Measurements from ENCODE around the gene CACNA1H.
"Not testable (repeated sequence)": the region's sequence is repeated elsewhere in the genome, so short reads cannot be mapped to it uniquely, and the experiment has no call there.

Gene CACNA1H

DNA sequence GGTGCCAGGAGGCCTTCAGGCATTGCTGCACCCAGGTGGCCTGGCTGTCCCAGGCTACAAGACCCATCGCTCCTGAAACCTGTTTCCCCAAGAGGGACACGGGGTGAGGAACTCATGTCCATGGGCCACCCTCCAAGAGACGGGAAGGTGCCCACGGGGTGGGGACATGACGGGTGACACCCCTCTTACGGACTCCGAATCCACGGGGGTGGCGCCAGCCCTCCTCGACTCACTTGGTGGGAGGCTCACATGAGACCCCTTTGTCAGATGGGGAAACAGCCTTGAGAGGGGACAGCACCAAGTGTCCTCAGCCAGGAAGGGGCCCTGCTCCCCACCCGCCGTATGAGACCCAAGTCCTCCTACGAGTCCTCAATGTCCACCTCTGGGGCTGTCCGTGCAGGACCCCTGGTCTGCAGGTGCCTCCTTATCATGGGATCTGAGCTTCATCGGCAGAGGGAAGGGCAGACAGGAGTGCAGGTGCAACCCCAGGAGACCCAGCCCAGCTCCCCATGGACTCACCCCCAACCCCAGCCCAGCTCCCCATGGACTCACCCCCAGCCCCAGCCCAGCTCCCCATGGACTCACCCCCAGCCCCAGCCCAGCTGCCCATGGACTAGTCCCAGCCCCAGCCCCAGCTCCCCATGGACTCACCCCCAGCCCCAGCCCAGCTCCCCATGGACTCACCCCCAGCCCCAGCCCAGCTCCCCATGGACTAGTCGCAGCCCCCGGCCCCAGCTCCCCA is 77.7 kb downstream of the CACNA1H start:
- not testable (repeated sequence) for DNase-seq

- not testable (repeated sequence) for DNase-seq
Observed at GRCh38 chr16:1231301-1231700, 78.4 kb downstream of the CACNA1H start.

GRCh38 chr16:1232049-1232748 is 79.3 kb downstream of the CACNA1H start:
- not testable (repeated sequence) for DNase-seq

- not testable (repeated sequence) for DNase-seq
Observed at GRCh38 chr16:1236659-1237058, 83.8 kb downstream of the CACNA1H start.

- no peak for DNase-seq
Observed at GRCh38 chr16:1237990-1238389, 85.1 kb downstream of the CACNA1H start.

- DNase-seq, result not testable (repeated sequence)
Observed at GRCh38 chr16:1238909-1239308, 86.0 kb downstream of the CACNA1H start.

GRCh38 chr16:1239575-1239974 is 86.7 kb downstream of the CACNA1H start:
- DNase-seq, result not testable (repeated sequence)

GRCh38 chr16:1240436-1240835 is 87.5 kb downstream of the CACNA1H start, which contains the start of gene TPSAB1:
Gene TPSAB1, plus strand, starts transcription at chr16:1240705. Its CDS starts 234 bp downstream, at chr16:1240939.
- not testable (repeated sequence) for DNase-seq

DNA sequence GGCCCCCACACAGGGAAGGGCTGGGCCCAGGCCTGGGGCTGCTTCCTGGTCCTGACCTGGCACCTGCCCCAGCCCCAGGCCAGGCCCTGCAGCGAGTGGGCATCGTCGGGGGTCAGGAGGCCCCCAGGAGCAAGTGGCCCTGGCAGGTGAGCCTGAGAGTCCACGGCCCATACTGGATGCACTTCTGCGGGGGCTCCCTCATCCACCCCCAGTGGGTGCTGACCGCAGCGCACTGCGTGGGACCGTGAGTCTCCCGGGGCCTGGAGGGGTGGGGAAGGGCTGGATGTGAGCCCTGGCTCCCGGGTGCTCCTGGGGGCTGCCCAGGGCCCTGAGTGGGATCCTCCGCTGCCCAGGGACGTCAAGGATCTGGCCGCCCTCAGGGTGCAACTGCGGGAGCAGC is 88.2 kb downstream of the CACNA1H start:
- not testable (repeated sequence) for DNase-seq

DNA sequence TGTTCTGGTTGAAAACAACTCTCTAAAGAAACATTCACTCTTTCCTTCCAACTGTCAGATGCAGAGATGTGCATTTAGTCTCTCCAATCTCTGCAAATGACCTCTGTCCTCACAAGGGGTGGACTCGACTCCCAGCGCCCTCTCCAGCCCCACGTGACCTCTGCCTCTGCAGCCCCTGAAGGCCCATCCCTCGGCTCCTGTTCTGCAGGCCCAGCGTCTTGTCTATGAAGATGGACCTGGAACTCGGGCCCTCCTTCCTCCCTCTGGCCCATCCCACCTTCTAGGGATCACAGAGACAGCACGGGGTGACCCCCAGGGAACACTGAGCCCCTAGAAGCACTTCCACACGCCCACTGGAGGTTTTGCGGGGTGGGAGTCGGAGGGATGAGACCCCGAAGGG is 90.5 kb downstream of the CACNA1H start:
- DNase-seq, result not testable (repeated sequence)

DNA sequence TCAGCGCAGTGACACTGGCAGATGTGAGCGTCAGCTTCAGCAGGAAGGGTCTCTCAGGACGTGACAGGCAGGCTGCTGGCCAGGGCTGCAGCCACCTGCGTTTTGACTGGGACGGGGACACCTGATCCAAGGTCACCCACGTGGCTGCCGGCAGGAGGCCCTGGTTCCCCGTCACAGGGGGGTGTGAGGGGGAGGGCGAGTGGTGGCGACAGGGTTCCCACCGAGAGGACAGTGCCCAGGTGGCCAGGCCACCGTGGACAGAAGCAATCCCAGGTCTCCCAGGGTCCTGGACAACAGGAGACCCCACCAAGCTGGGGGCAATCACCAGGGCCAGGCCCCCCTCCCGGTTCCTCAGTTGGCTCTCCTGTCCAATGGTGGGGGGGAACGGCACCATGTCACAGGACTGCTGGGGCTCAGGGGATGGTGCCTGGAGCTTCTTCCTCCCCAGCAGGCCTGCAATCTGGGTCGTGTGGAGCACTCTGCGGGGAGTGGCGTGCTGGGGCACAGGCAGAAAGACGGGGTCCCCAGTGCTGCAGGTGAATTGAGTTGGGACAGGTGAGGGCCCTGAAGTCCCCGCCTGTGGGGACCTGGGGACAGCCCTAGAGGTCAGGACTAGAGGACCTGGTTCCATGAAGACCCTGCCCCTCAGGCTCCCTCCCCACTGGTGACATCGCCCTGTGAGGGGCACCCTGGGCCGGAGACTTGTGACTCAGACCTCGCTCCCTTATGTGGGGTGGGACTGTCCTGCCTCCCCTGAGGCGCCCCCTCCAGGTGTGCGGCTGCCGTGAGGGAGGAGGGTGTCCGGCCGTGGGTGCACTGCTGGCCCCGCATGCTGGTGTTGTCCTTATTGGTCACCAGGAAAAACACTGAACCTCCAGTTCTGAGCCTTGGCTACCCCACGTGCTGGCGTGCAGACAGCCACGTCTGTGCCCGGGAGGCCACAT is 91.3 kb downstream of the CACNA1H start:
- not testable (repeated sequence) for DNase-seq

GRCh38 chr16:1244881-1245280 is 92.0 kb downstream of the CACNA1H start:
- DNase-seq, result no peak

- DNase-seq, result no peak
Observed at GRCh38 chr16:1245452-1246020, 92.6 kb downstream of the CACNA1H start.

- DNase-seq, result not testable (repeated sequence)
Observed at GRCh38 chr16:1247903-1248537, 95.1 kb downstream of the CACNA1H start.

- DNase-seq, result not testable (repeated sequence)
Observed at GRCh38 chr16:1249031-1249755, 96.3 kb downstream of the CACNA1H start.

DNA sequence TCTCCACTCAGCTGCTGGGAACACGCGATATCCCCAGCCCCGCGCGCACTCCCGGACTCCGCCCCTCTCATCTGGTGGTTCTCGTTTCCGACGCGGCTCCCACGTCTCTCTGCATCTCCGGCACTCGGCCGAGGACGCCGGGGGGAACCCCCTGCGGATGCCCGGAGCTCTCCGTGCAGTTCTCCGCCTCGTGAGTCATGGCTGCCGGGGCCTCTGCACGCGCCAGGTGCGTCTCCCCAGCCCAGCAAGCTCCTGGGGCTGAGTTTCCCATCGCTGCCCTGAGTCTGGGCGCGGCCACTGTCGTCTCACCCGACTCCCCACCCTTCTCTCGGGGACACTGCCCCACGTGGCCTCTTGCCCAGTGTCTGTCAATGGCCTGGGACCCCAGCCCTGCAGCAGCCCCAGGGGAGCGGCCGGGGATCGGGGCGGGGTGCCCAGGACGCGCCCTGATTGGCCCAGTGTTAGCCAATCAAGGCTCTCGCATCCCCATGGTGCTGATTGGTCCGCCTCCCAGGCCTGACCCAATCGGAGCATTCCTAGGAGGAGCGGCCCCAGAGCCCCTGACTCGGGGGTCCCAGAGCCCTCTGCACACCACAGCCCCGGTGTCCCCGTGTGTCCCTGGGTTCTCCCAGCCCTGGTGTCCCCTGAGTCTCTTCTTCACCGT is 100.9 kb downstream of the CACNA1H start:
- not testable (repeated sequence) for DNase-seq

DNA sequence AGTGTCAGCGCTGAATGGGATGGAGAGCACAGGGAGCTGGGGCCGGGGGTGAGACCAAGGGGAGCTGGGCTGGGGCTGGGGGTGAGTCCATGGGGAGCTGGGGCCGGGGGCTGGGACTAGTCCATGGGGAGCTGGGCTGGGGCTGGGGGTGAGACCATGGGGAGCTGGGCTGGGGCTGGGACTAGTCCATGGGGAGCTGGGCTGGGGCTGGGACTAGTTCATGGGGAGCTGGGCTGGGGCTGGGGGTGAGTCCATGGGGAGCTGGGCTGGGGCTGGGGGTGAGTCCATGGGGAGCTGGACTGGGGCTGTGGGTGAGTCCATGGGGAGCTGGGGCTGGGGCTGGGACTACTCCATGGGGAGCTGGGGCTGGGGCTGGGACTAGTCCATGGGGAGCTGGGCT is 101.9 kb downstream of the CACNA1H start:
- not testable (repeated sequence) for DNase-seq

- not testable (repeated sequence) for DNase-seq
Observed at GRCh38 chr16:1255276-1256122, 102.6 kb downstream of the CACNA1H start, which contains the start of gene TPSD1. Gene TPSD1, plus strand, starts transcription at chr16:1256069. Its CDS starts 212 bp downstream, at chr16:1256281.

- DNase-seq, result not testable (repeated sequence)
Observed at GRCh38 chr16:1256296-1256873, 103.5 kb downstream of the CACNA1H start.
